OCI-LY1 (cell line): ENCODE data around the gene LEFTY1.

ENCODE experiments used
- H2AFZ ChIP-seq: fragments of 200-600 bp; sonication (generic), shearing (Covaris generic); 2 replicates; pipeline ENCODE4 v1.6.0; 2014; ENCODE audit warnings: antibody characterized with exemption, mild to moderate bottlenecking, low read length
- H3F3A ChIP-seq: fragments of 200-600 bp; sonication (generic), shearing (Covaris generic); 2 replicates; pipeline ENCODE4 v1.6.0; 2014; ENCODE audit warnings: mild to moderate bottlenecking, antibody characterized with exemption, low read length, moderate library complexity; ENCODE audit not compliant: insufficient read depth
- H3K27ac ChIP-seq: fragments of 200-600 bp; sonication (generic); 2 replicates; pipeline ENCODE4 v1.5.1; 2014; ENCODE audit warnings: low read length, mixed run types, mild to moderate bottlenecking, low read depth; ENCODE audit not compliant: poor library complexity, severe bottlenecking
- H3K27me3 ChIP-seq: fragments of 200-600 bp; sonication (generic); 2 replicates; pipeline ENCODE4 v1.6.0; 2014; ENCODE audit warnings: antibody characterized with exemption, mild to moderate bottlenecking, low read length, moderate library complexity; ENCODE audit not compliant: insufficient read depth
- H3K36me3 ChIP-seq: fragments of 200-600 bp; sonication (generic); 2 replicates; pipeline ENCODE4 v1.6.1; 2014; ENCODE audit warnings: mild to moderate bottlenecking, antibody characterized with exemption, low read length, moderate library complexity, mixed read lengths; ENCODE audit not compliant: insufficient read depth
- H3K4me1 ChIP-seq: fragments of 200-600 bp; sonication (generic); 2 replicates; pipeline ENCODE4 v1.5.1; 2014; ENCODE audit warnings: mild to moderate bottlenecking, low read length, moderate library complexity; ENCODE audit not compliant: insufficient read depth, severe bottlenecking
- H3K4me2 ChIP-seq: fragments of 200-600 bp; sonication (generic), shearing (Covaris generic); 2 replicates; pipeline ENCODE4 v1.6.1; 2014; ENCODE audit warnings: low read length
- H3K4me3 ChIP-seq: fragments of 200-600 bp; sonication (generic); 2 replicates; pipeline ENCODE4 v1.5.1; 2014; ENCODE audit warnings: low read length, low read depth, mild to moderate bottlenecking, mixed read lengths; ENCODE audit not compliant: poor library complexity, severe bottlenecking
- H3K79me2 ChIP-seq: fragments of 200-600 bp; shearing (Covaris generic); 2 replicates; pipeline ENCODE4 v1.6.1; 2016; ENCODE audit warnings: mixed run types, low read length, mixed read lengths; ENCODE audit not compliant: insufficient read depth
- H3K9ac ChIP-seq: fragments of 200-600 bp; sonication (generic), shearing (Covaris generic); 2 replicates; pipeline ENCODE4 v1.6.1; 2014; ENCODE audit warnings: mild to moderate bottlenecking, low read length, mixed read lengths
- H3K9me2 ChIP-seq: fragments of 200-600 bp; sonication (generic), shearing (Covaris generic); 2 replicates; pipeline ENCODE4 v1.6.1; 2014; ENCODE audit warnings: low read depth, mild to moderate bottlenecking, low read length, mixed read lengths
- H3K9me3 ChIP-seq: fragments of 200-600 bp; shearing (Covaris generic); 2 replicates; pipeline ENCODE4 v1.6.1; 2014; ENCODE audit warnings: low read length, mixed read lengths
- H4K20me1 ChIP-seq: fragments of 200-600 bp; sonication (generic), shearing (Covaris generic); 2 replicates; pipeline ENCODE4 v1.6.0; 2016; ENCODE audit warnings: mild to moderate bottlenecking, low read length; ENCODE audit not compliant: insufficient read depth
- CTCF ChIP-seq: fragments of 200-600 bp; sonication (generic), shearing (Covaris generic); IDR thresholded peaks from 2 replicates; pipeline ENCODE4 v1.5.1; 2017; ENCODE audit warnings: mild to moderate bottlenecking, antibody characterized with exemption, low read length, moderate library complexity, mixed read lengths
- EZH2 ChIP-seq: fragments of 200-600 bp; sonication (generic), shearing (Covaris generic); IDR thresholded peaks from 2 replicates; pipeline ENCODE4 v1.8.0; 2017; ENCODE audit warnings: borderline replicate concordance, mixed run types, mild to moderate bottlenecking, antibody characterized with exemption, low read length, moderate library complexity, mixed read lengths

The LEFTY1 gene

GRCh38 chr1:225886159-225887029 is 2.6 kb downstream of the LEFTY1 start:
- H3K4me3 ChIP-seq, result no peak overlapping the region
- H3K4me2 ChIP-seq, result no peak overlapping the region
- H3K27ac ChIP-seq, result no peak overlapping the region
- no peaks in the 10 kb centered on the region for H3F3A ChIP-seq
- no peaks in the 10 kb centered on the region; the same call in 1 of the 2 replicates for H3K27me3 ChIP-seq
- no peak overlapping the region for H3K9ac ChIP-seq
- H3K36me3 ChIP-seq, result no peaks in the 10 kb centered on the region
- no peaks in the 10 kb centered on the region for H3K9me3 ChIP-seq
- no peak for TF ChIP-seq EZH2
- TF ChIP-seq CTCF, result no peak
- H3K4me1 ChIP-seq, result peaks cover 11% of the 10 kb centered on the region
- H2AFZ ChIP-seq, result no peak overlapping the region
- H4K20me1 ChIP-seq, result no peaks in the 10 kb centered on the region
- no peaks in the 10 kb centered on the region for H3K9me2 ChIP-seq
- H3K79me2 ChIP-seq, result no peaks in the 10 kb centered on the region

- TF ChIP-seq EZH2 (no peak), CTCF (no peak)
- Histone ChIP-seq H3K4me3 (no peak overlapping the region), H3K9me2 (no peaks in the 10 kb centered on the region), H3F3A (no peaks in the 10 kb centered on the region), H4K20me1 (no peaks in the 10 kb centered on the region), H3K9ac (no peak overlapping the region), H3K79me2 (no peaks in the 10 kb centered on the region), H3K4me2 (no peak overlapping the region), H2AFZ (no peak overlapping the region), H3K36me3 (no peaks in the 10 kb centered on the region), H3K4me1 (peaks cover 22% of the 10 kb centered on the region), H3K27ac (no peak overlapping the region), H3K27me3 (no peaks in the 10 kb centered on the region; the same call in 1 of the 2 replicates), H3K9me3 (no peaks in the 10 kb centered on the region)
These were observed 3.6 kb downstream of the LEFTY1 start for GRCh38 chr1:225885336-225885735.

DNA sequence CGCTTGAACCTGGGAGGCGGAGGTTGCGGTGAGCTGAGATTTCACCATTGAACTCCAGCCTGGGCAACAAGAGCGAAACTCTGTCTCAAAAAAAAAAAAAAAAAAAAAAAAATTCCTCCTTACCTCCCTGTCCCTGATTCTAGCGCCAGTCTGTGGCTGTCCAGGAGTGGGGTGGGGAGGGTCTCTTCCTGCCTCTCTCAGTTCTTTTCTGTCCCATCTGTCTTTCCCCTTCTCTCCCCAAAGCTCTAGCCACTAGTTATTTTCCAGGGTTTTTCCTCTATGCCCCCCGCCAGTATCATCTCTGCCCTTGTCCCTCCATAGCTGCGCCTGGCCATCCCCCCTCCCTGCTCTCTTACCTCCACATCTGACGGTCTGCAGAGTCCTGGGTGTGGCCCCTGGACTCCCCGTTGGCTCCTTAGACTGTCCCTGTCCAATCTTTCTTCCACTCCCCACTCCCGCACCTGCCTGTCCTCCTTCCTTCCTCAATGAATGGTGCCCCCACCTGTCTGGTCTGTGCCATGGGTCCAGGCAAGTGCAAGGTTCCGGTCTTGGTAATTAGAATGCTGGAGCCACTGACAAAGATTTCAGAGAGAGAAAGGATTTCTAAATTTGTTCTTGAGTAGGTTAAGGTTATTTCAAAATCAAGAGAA is 5.2 kb downstream of the LEFTY1 start:
- H4K20me1 ChIP-seq, result no peaks in the 10 kb centered on the region
- no peaks in the 10 kb centered on the region for H3K79me2 ChIP-seq
- peaks cover 31% of the 10 kb centered on the region for H3K4me1 ChIP-seq
- no peaks in the 10 kb centered on the region for H3K36me3 ChIP-seq
- no peak overlapping the region for H3K27ac ChIP-seq
- no peak overlapping the region for H2AFZ ChIP-seq
- TF ChIP-seq CTCF, result peak; percentile 21; the same call in 1 of the 2 replicates
- TF ChIP-seq EZH2, result no peak
- H3K9me2 ChIP-seq, result no peaks in the 10 kb centered on the region
- H3K9ac ChIP-seq, result no peak overlapping the region
- no peaks in the 10 kb centered on the region for H3F3A ChIP-seq
- no peaks in the 10 kb centered on the region; the same call in 1 of the 2 replicates for H3K27me3 ChIP-seq
- H3K9me3 ChIP-seq, result no peaks in the 10 kb centered on the region
- no peak overlapping the region for H3K4me2 ChIP-seq
- no peak overlapping the region for H3K4me3 ChIP-seq
